ENCODE data around the gene PRPF18.
"Not testable (repeated sequence)": the region's sequence is repeated elsewhere in the genome, so short reads cannot be mapped to it uniquely, and the experiment has no call there.

PRPF18 gene, protein sequence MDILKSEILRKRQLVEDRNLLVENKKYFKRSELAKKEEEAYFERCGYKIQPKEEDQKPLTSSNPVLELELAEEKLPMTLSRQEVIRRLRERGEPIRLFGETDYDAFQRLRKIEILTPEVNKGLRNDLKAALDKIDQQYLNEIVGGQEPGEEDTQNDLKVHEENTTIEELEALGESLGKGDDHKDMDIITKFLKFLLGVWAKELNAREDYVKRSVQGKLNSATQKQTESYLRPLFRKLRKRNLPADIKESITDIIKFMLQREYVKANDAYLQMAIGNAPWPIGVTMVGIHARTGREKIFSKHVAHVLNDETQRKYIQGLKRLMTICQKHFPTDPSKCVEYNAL

DNA sequence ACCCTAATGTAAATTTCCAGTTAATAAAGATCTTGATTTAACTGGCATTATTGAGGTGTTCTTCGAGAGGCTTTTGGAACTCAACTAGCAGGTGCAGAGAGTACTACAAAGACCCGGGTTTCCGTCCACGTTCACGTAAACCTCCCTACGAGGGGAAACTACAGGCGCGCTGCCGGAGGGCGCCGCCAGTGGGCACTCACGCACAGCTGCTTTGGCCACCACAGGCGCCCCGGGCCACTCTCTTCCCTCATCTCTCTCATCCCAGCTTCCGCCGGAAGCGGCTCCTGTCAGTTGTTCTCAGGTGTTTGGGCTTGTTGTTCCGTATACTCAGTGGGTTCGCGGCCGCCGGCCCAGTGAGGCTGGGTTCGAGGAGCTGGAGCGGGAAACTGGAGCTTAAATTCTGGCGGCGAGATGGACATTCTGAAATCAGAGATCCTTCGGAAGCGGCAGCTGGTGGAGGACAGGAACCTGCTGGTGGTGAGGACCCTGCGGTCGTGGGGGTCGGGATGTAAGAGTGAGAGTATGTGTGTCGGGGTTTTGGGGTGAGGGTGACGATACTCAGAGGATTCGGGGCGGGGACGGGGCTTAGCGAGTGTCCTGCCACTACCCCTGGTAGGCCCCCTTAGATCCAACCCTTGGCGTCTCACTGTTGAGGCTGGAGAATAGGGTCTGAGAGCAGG lies at the start of gene PRPF18:
PRPF18 (plus strand) TSS at position 290 of the 680 bp plus-strand sequence; CDS start at position 412, 122 bp downstream.
- DNase-seq: peak; percentile 93

DNA sequence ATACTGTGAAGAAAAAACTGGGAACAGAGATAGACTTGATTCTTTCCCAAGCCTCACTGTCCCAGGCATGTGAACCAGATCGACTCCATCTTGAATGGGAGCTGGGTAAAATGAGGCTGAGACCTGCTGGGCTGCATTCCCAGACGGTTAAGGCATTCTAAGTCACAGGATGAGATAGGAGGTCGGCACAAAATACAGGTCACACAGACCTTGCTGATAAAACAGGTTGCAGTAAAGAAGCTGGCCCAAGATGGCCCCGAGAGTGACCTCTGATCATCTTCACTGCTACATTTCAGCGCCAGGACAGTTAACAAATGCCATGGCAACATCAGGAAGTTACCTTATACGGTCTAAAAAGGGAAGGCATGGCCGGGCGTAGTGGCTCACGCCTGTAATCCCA lies 48.8 kb upstream of the PRPF18 start:
- DNase-seq: not testable (repeated sequence)

DNA sequence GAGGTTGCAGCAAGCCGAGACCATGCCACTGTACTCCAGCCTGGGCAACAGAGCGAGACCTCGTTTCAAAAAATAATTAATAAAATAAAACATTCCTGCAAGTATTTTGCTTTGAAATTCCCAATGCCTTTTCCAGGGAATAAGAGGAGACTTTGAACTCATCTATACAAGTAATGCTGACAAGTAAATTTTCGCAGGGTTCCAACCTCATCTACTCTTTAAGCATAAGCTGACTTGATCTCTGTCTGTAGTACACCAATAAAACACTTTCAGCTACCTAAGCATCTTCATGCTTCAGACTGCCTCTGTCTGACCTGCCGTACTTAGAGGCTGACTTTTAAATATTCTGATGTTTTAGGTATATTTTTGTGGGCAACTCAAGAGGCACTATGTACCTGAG lies 44.2 kb upstream of the PRPF18 start:
- DNase-seq: no peak

DNA sequence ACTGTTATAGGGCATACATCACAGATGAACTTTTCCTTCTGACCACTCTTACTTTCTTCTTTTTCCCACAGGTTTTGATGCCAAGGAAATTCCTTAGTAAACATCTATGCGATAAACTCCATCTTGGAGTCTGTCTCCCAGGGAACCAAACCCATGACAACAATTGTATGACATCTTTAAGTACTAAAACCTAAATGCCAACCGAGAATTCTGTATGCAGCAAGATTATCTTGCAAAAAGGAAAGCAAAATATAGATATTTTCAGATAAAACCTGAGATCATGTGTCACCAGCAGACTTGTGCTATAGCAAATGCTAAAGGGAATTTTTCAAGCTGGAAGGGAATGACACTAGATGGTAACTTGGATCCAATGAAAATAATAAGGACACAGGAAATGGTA lies 36.0 kb upstream of the PRPF18 start:
- DNase-seq: no peak

DNA sequence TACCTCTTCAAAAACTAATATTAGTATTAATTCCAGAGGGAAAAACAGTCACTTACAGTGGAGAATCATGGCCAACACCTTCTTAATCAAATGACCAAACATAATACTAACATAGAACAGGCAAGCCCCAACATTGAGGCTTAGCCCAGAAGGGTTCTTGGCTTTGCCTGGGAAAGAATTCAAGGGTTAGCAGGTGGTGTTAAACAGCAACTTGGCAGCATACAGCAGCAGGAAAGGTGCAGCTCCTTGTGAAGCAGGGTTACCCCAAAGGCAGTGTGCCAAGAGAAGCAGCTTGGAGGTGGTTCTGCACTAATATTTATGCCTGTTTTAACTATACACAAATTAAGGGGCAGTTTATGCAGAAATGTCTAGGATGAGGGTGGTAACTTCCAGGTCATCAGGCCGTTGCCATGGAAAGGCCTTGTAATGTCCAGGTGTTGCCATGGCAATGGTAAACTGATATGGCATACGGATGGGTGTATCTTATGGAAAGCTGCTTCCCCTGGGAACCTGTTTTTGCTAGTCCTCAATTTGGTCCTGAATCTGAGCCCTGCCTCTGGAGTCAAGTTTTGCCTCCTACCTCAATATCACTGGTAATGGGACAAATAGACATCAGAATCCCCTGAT lies 30.8 kb upstream of the PRPF18 start:
- no peak for DNase-seq

DNA sequence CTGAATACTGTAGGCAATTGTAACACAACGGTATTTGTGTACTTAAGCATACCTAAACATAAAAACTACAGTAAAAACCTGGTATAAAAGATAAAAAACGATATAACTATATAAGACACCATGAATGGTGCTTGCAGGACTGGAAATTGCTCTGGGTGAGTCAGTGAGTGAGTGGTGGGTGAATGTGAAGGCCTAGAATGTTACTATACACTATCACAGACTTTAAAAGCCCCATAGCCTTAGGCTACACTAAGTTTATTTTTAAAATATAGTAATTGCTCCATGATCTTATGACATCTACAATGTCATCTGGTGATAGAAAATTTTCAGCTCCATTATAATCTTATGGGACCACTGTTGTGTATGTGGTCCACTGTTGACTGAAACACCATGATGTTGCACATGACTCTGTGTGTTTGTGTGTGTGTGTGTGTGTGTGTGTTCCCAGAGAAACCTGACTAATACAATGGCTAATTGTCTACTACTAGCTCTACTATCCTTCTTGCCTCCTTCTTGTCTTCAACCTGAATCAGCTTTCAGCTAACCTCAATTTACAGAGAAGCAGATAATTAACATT lies 27.6 kb upstream of the PRPF18 start:
- no peak for DNase-seq

DNA sequence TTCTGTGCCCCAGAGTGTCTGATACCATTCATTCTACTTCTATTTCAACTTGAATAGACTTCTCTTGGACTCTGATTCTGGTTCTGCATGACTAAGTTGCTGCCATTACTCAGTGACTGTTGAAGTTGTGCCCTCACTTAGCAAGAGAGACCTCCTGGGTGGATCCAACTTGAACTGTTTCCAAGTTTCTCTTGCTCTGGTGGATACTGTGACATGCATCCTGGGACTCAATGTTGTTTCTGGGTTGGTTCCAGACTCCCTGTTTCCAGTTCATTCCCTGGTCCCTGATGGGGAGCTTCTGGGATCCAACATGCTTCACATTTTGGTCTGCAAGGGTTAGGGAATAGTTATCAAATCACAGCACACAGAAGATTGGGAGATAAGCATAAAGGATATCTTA lies 26.2 kb upstream of the PRPF18 start:
- DNase-seq: no peak

DNA sequence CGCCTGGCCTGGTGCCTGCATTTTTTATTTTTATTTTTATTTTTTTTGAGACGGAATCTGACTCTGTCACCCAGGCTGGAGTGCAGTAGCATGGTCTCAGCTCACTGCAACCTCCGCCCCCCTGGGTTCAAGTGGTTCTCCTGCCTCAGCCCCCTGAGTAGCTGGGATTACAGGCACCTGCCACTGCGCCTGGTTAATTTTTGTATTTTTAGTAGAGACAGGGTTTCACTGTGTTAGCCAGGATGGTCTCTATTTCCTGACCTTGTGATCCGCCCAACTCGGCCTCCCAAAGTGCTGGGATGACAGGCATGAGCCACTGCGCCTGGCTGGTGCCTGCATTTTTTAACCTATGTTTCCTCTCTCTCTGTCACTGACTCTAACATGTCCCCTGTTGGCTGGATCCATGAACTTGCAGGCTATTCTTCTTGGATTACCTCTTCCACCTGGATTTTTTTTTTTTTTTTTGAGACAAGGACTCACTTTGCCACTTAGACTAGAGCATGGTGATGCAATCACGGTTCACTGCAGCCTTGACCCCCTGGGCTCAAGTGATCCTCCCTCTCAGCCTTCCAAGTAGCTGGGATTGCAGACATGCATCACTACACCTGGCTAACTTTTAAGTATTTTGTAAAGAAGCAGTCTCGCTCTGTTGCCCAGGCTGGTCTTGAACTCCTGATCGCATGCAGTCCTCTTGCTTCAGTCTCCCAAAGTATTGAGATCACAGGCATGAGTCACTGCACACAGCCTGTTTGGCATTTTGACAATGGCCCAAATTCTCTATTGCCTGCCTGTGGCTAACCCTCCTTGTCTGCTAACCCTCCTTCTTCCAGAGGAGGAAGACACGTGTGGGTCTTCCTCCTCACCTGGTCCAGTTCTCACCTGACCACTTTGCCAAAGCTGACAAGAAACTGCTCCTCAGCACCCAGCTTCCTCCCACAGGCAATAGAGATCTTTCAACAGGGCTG lies 23.0 kb upstream of the PRPF18 start:
- DNase-seq: no peak

DNA sequence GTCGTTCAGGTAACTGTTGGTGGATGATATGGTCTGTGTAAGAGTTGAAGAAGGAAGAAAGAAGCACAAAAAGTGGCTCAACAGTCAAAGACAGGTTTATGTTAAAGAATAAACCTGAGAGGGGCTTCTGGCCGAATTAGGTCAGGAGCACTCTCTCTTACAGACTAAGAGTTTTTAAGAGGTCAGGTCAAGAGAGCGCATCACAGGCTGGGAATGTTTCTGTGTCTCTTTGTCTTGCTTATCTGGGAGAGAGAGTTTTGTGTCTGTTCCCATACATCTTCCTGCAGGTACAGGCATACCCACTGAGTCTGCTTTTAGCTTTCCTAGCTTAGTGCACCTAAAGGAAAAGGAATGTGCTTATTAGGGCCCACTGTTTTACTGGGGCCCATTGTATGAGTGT lies 22.2 kb upstream of the PRPF18 start:
- DNase-seq: no peak

DNA sequence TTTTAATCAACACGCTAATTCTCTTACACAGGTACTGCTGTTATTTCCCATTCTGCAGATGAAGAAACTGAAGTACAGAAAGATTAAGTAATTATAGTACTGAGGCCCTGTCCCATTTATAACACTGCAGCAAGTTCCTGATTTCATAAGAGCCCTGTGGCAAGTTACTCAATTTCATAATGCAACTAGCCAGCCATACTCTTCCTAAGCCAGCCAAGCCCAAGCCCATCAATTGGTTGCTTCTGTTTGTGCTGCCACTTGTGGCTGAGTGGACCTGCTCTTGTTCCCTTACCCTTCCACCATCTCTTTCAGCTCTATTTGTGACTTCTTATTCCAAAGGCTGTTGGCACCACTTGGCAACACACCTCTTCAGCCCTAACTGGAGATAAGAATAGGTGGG lies 19.7 kb upstream of the PRPF18 start:
- no peak for DNase-seq

DNA sequence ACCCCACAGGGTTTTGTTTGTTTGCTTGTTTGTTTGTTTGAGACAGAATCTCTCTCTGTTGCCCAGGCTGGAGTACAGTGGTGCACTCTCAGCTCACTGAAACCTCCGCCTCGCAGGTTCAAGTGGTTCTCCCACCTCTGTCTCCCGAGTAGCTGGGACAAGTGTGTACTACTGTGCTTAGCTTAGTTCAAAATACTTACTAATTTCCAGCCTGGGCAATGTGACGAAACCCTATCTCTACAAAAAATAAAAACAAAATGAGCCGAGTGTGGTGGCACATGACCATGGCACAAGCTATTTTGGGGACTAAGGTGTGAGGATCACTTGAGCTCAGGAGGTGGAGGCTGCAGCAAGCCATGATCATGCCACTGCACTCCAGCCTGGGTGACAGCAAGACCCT lies 15.2 kb upstream of the PRPF18 start:
- no peak for DNase-seq

DNA sequence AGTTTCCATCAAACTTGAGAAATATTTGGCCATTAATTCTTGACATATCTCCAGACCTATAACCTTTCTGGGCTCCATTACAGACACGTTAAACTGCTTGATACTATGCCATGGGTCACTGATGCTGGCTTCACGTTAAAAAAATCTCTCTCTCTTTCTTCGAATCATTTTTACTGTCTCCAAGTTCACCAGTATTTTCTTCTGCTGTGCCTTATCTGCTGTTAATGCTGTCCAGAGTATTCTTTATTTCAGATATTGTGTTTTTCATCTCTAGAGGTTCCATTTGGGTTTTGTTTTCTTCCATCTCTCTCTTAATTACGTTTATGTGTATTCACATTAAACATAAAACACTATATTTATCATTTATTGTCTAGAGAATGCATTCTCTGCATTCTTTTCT lies 12.8 kb upstream of the PRPF18 start:
- no peak for DNase-seq

DNA sequence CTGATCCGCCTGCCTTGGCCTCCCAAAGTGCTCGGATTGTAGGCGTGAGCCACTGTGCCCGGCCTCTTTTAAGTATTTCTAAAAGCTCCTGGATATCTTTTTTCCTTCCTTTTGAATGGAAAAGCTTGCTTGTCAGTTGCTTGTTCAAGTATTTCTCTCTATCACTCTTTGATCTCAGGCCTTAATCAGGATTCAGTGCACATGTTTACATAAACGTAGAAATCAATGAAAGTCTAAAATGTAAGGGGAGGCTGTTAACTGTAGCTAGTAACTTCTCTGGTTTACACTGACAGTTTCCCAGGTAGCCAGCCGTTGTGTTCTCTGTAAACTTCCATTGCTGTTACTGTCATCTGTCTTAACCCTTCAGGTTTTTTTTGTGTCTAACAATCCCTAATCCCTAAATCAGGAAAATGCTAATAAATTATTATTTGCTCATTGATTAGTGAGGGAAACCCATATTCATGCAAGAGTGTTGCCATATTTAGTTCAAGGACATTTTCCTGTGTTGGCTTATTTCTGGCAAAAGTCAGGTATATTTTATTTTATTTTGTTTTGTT lies 1.5 kb upstream of the PRPF18 start:
- no peak for DNase-seq

DNA sequence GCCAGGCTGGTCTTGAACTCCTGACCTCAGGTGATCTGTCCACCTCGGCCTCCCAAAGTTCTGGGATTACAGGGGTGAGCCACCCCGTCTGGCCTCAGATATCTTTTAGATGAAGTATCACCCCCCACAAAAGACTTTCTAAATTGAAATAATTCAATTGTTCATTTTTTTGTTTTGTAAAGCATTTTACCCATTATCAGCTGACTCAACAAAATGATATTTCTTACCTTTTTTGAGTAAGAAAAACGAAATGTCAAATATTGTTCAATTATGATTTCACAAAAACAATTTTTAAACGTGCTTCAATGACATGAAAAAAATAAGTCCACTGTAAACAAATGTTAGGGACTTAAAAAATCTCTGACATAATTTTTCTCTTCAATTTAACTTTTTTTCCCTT lies 822 bp upstream of the PRPF18 start:
- DNase-seq: no peak

DNA sequence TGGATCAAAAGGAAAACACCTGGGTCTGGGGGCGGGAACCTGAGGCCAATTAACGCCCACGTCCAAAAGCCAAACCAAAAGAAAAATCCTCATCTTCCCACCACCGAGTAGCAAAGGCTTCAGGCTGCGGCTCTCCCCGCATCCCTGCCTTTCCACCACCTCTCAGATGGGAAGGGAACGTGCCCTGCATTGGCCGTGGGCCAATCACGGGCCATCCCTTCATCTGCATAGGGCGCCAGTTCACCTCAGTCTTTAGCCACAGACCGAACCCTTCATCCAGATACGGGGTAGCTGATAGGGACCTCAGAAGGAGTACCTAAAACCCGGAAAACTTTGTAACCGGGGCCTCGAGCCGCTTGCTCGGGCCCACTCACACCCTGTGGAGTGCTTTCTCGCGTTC lies 626 bp downstream of the PRPF18 start:
- DNase-seq: no peak

DNA sequence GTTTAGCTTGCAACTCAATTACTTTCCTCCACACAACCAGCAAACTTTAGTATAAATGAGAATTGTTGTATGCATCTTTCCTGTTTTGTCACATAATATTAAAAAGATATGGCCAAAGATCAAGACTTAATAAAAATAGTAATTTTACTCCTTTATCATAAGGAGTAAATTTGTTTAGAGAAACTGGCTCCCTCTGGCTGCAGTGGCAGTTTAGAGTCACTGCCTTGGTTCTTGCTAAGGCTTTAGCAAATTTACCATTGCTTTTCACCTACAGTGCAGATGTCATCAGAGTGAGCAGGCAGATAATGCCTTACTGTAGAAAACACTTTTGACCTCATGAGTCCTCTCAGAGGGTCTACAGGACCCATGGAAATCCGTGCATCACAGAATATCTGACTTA lies 2.6 kb downstream of the PRPF18 start:
- DNase-seq: no peak

DNA sequence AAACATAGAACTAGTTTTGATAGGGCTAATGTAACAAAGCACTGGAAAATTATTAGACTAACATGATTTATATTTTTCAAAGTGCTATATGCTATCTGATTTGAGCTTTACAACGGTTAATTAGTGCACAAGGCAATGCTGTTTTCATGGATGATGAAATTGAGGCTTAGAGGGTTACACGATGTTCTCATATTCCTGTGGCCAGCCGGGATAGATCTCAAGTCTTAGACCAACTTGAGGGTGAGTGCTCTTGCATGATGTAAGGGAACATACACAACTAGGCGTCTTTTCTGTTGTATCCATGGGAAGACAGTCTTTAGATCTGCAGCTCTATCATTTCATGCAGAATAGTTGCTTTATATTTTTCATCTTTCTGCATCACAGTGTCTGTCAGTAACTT lies 4.1 kb downstream of the PRPF18 start:
- no peak for DNase-seq

DNA sequence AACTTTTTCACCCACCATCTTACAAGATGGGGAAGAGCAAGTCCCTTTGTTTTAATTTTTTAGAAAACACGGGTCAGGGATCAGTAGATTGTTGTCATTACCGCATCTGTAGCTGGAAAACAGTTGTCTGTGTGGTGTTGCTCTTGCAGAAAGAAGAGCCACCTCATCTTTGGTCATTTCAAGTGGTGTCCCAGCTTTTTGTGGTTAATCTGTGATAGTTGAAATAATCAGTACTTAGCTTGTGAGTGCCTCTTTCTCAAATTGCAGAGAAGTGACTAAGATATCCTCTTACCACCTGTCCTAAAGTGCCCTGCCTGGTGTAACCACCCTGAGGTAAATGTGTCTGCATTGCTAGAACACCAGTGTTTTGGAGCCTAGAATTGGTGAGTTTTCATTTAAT lies 5.5 kb downstream of the PRPF18 start:
- DNase-seq: no peak

DNA sequence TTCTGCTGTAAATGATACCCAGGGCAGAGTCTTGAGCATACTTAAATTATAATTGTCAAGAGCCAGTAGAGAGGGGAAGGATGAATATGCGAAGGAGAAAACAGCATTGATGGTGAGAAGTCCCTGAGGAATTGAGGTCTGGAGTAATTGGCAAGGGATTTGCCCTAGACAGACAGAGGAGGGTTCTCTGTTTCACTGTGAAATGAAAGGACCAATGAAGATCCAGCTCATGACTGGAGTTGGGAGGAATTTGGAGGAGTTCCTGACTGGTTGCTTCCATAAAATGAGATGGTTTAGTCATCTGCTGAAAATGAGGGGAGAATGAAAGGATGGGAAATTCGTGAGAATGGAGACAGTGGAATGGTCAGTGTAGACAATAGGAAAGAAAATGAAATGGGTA lies 6.8 kb downstream of the PRPF18 start:
- DNase-seq: no peak

DNA sequence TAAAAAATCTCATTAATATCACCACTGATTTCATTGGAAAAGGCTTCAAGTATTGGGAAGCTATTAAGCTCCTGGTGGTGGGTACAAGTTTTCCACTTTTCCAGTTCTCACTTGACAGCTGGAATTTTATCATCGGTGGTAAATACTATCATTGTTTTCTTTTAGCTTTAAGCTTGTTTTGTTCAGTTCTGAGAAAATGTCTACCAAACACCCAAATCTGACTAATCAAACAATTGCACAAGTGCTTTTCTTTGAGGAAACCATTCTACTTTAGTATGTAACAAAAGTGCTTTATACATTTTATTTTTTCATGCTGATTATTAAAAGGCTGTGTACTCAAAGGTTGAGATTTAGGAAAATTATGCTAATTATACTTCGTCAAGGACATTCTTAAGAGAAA lies 7.9 kb downstream of the PRPF18 start:
- DNase-seq: no peak

DNA sequence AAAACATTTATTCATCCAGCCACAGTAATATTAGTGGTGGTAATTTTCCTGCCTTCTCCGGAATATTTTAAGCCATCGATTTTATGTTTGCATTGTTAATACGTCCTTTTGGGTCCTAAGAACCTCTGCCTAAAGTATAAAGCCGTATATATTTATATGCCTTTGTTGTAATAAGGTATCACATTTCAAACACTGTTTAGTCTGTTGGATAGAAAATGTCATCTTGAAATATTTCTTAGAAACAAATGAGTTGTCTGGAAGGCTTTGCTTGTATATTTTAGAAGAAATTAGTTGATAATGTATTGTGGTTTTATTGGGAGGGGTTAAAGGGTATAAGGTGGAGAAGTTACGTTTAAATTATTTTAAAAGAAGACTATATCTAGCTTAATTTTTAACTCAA lies 11.1 kb downstream of the PRPF18 start:
- no peak for DNase-seq

DNA sequence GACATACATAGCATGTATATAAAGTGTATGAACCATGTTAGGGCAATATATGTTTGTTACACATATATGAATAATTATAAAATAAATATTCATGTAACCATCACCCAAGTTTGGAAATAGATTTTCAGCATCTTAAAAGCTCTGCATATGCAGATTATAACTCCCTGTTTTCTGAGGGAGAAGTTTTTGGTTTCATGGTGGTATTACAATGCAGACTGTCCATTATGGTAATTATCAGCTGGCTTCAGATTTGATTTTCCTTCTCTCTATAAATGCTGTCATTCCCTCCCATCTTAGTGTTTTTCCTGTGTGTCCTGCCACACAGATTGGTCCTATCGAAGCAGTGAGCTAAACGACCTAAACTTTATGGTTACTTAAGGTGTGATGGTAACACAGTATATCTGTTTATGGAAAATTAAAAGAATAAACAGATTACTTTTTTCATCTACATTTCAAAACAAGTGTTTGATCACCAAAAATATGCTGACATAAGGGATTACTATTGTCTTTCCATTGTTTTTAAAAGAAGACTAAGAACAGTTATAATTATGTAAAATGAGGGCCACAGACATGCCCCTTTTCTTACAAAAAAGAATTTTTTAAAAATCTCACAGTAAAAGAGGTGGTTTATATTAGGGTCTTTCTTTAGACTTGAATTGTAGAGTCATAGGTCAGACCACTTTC lies 17.7 kb downstream of the PRPF18 start:
- no peak for DNase-seq
